Left lung (tissue), 10 donors: ENCODE results near the gene GNLY. TPM values are rescaled to one million over a fixed set of nuclear protein-coding genes. Genes with fewer than 3 reads are reported as not detected.

Experiments
- ATAC-seq: fragments of 200-7000 bp; cut with Tn5 transposase; one replicate; pipeline ENCODE4 v1.9.1; 2020; ENCODE audit warnings: moderate library complexity
- DNase-seq, 4 donors: peaks; one replicate each; pipeline ENCODE4 v3.0.0-alpha.2; 2013 to 2020
- H3K27ac ChIP-seq, 2 donors: fragments of 200-600 bp; sonication (generic) in 1 of 2; one replicate each; pipeline versions ENCODE4 v1.5.0 to v1.8.0; 2020 to 2021
- H3K27me3 ChIP-seq, 2 donors: fragments of 200-600 bp; sonication (generic) in 1 of 2; one replicate each; pipeline versions ENCODE4 v1.5.0 to v1.8.0; 2020 to 2021
- H3K36me3 ChIP-seq, 2 donors: fragments of 200-600 bp; sonication (generic) in 1 of 2; one replicate each; pipeline versions ENCODE4 v1.5.0 to v1.8.0; 2020 to 2021
- H3K4me1 ChIP-seq, 2 donors: fragments of 200-600 bp; one replicate each; pipeline ENCODE4 v1.8.0; 2021
- H3K4me3 ChIP-seq, 2 donors: fragments of 200-600 bp; sonication (generic) in 1 of 2; one replicate each; pipeline versions ENCODE4 v1.5.0 to v1.8.0; 2020 to 2021; ENCODE audit warnings: mild to moderate bottlenecking in 1 of 2
- H3K9me3 ChIP-seq, 2 donors: fragments of 200-600 bp; sonication (generic) in 1 of 2; one replicate each; pipeline versions ENCODE4 v1.5.0 to v1.8.0; 2020 to 2021
- CTCF ChIP-seq, 2 donors: fragments of 200-600 bp; sonication (generic) in 1 of 2; IDR thresholded peaks; one replicate each; pipeline versions ENCODE4 v1.5.0 to v1.8.0; 2021; ENCODE audit warnings: antibody characterized with exemption in 2 of 2
- intact Hi-C, 2 donors: fragments of 100-400 bp; cut with DNase I; formaldehyde crosslinking; loops; one replicate each; pipeline versions ENCODE4 v1.11.2 to v1.14.2; 2022
- polyA plus RNA-seq, 6 donors: library from polyadenylated mRNA; unstranded; fragments of 120-200 nt; gene quantifications; one replicate each; pipeline ENCODE4 v1.2.1, GENCODE V29; 2013; ENCODE audit not compliant: insufficient read length in 6 of 6
- total RNA-seq, 2 donors: library from RNA; stranded (reverse); fragmentation: NEBNext Ultra II Directional; extraction: Animal tissue kit (Norgen Biotek cat#: 25700); gene quantifications; one replicate each; pipeline ENCODE4 v1.2.1, GENCODE V29; 2021
- donor health status: DM: no; HTN: yes; CAD: no.
- donor health status: DM: no; HTN: no; CAD: no.

The GNLY gene
- total and polyA plus RNA-seq, 8 donors = 0.90 to 10.5 (median 2.2) TPM

DNA sequence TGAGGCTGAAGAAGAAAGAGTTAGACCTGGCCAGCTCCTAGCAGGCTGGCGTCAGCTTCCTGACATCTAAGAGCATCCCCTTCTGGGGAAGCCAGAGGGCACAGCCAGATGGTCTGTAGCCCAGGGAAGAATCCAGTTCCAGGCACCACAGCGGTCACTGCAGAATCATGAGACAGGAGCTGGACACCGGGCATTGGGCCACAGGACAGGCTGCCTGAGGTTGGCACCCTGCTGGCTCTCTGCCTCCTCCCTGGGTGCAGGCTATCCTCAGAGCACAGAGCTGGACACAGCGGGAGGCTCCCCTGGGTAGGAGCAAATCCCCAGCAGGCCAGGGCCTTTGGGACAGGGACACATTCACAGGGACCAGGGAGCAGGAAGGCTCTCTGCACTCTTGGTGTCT is 39.9 kb downstream of the GNLY start:
- H3K4me3 ChIP-seq = no peak overlapping the region
- H3K27me3 ChIP-seq = no peaks in the 10 kb centered on the region
- no peaks in the 10 kb centered on the region for H3K36me3 ChIP-seq
- peaks cover 8 to 16% of the 10 kb centered on the region in 2 donors for H3K4me1 ChIP-seq
- no peak for ATAC-seq
- no peak overlapping the region for H3K27ac ChIP-seq
- DNase-seq = no peak
- intact Hi-C loops = loop anchor here in 1 of 2 donors (5.0 kb wide), 1 partner anchor 78 kb away; no protein-coding TSS in a partner anchor
- no peaks in the 10 kb centered on the region for H3K9me3 ChIP-seq
- no peak for TF ChIP-seq CTCF (IDR thresholded peaks at IDR 0.05)

DNA sequence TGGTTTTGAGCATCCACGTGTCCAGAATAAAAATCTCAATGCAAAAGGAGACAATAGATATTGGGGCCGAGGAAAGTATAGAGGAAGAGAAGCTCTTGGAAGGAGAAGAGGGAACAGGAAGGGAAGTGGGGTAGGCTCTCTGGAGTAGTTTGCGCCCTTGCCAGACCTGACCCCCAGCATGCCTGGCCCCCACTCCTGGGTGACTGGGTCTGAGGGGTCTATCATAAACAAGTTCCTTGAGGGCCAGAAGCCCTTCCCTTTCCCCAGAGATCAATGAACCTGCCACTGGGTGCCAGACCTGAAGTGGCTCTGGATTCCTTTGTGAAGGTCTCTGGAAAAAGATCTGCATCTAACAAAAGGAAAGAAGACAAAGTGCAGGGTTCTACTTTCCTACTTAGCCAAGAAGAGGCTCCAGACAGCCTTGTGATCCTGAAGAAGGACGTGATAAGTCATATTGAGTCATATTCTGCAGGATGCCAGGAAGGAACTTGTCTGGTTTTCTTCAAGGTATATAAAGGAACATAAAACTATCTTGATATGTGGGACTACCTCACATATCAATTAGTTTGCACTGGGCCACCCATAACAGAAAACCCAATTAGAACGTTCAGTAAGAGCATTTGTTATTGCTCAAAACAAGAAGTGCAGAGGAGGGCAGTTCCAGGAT is 40.9 kb downstream of the GNLY start:
- no peak overlapping the region for H3K4me3 ChIP-seq
- DNase-seq = no peak
- H3K27ac ChIP-seq = no peak overlapping the region
- peaks cover 4 to 6% of the 10 kb centered on the region in 2 donors for H3K4me1 ChIP-seq
- no peaks in the 10 kb centered on the region for H3K9me3 ChIP-seq
- no peak for TF ChIP-seq CTCF (IDR thresholded peaks at IDR 0.05)
- H3K27me3 ChIP-seq = no peaks in the 10 kb centered on the region
- no peak for ATAC-seq
- no peaks in the 10 kb centered on the region for H3K36me3 ChIP-seq
- intact Hi-C loops = loop anchor here in 1 of 2 donors (5.0 kb wide), 1 partner anchor 77 kb away; no protein-coding TSS in a partner anchor

GRCh38 chr2:85735691-85736090 is 41.5 kb downstream of the GNLY start:
- H3K9me3 ChIP-seq = no peaks in the 10 kb centered on the region
- no peak for ATAC-seq

GRCh38 chr2:85736456-85737355 is 42.5 kb downstream of the GNLY start:
- ATAC-seq = no peak
- DNase-seq = no peak
- H3K4me3 ChIP-seq = no peak overlapping the region
- no peaks in the 10 kb centered on the region for H3K36me3 ChIP-seq
- H3K9me3 ChIP-seq = no peaks in the 10 kb centered on the region
- H3K4me1 ChIP-seq = peaks cover 12 to 15% of the 10 kb centered on the region in 2 donors
- intact Hi-C loops = no loop called here
- TF ChIP-seq CTCF (IDR thresholded peaks at IDR 0.05) = no peak
- H3K27me3 ChIP-seq = no peaks in the 10 kb centered on the region
- H3K27ac ChIP-seq = peak overlapping the region in 1 of 2 donors; percentile 29

More at GRCh38 chr2:85735691-85736090, 41.5 kb downstream of the GNLY start:
- intact Hi-C loops = no loop called here
- no peaks in the 10 kb centered on the region for H3K27me3 ChIP-seq
- no peak for DNase-seq
- no peak overlapping the region for H3K27ac ChIP-seq
- H3K4me3 ChIP-seq = no peak overlapping the region
- H3K4me1 ChIP-seq = peaks cover 4 to 6% of the 10 kb centered on the region in 2 donors
- H3K36me3 ChIP-seq = no peaks in the 10 kb centered on the region
- TF ChIP-seq CTCF (IDR thresholded peaks at IDR 0.05) = no peak

DNA sequence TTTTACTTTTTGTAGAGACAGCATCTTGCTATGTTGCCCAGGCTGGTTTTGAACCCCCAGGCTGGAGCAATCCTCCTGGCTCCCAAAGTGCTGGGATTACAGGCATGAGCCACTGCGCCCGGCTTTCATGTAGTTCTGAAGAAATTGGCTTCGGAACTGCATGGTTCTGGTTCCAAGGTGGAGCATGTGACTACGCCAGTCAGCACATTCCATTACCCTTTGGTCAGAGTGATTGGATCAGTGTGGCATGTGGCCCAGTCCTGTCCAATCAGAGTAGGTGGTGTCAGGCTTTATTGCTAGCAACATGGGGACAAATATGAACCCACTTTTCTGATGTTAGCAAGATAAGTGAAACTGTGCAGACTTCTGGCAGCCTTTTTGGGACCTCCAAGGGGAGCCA is 43.3 kb downstream of the GNLY start:
- peak in 2 of 4 donors; percentile 56 to 76 for DNase-seq
- no peaks in the 10 kb centered on the region for H3K27me3 ChIP-seq
- peak overlapping the region in 1 of 2 donors; percentile 29 for H3K27ac ChIP-seq
- intact Hi-C loops = no loop called here
- no peak for TF ChIP-seq CTCF (IDR thresholded peaks at IDR 0.05)
- no peaks in the 10 kb centered on the region for H3K36me3 ChIP-seq
- H3K4me1 ChIP-seq = peaks cover 18 to 21% of the 10 kb centered on the region in 2 donors
- H3K9me3 ChIP-seq = no peaks in the 10 kb centered on the region
- no peak overlapping the region for H3K4me3 ChIP-seq
- peak; percentile 8 for ATAC-seq
